Measurements from ENCODE around the gene NGB.

The NGB gene

GRCh38 chr14:77241955-77242354, 29.1 kb downstream of the NGB start:
- DNase-seq (ENCODE audit: extremely low read depth, low read depth): no peak

DNA sequence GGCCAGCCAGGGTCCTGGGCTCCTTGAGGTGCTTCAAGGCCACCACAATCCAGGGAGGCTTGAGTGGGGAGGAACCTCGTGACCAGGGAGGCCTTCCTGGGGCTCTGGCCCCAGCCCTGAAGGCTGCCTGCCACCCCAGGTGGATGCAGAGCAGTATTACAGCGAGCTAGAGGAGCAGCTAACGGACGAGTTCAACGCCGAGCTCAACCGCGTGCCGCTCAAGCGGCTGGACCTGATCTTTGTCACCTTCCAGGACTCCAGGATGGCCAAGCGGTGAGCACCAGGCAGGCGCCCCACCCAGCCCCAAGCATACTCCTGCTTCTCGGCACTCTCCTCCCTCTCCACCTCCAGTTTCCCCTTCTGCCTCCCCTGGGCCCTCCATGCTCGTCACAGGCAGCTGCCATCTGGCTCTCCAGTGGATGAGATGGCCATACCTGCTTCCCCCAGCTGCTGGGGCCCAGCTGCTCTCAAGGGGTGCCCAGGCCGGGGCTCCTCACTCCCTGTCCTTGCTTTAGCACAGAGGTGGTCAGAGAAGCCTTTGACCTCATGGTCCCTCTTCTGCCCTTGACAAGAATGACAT, 30.6 kb downstream of the NGB start:
- TF ChIP-seq, protein P1, sequence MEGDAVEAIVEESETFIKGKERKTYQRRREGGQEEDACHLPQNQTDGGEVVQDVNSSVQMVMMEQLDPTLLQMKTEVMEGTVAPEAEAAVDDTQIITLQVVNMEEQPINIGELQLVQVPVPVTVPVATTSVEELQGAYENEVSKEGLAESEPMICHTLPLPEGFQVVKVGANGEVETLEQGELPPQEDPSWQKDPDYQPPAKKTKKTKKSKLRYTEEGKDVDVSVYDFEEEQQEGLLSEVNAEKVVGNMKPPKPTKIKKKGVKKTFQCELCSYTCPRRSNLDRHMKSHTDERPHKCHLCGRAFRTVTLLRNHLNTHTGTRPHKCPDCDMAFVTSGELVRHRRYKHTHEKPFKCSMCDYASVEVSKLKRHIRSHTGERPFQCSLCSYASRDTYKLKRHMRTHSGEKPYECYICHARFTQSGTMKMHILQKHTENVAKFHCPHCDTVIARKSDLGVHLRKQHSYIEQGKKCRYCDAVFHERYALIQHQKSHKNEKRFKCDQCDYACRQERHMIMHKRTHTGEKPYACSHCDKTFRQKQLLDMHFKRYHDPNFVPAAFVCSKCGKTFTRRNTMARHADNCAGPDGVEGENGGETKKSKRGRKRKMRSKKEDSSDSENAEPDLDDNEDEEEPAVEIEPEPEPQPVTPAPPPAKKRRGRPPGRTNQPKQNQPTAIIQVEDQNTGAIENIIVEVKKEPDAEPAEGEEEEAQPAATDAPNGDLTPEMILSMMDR (IDR thresholded peaks at IDR 0.05; ENCODE audit: low read depth, low read length, missing control alignments): no peak
- no peak for DNase-seq (ENCODE audit: extremely low read depth, low read depth)
- no peak overlapping the region for H3K4me3 ChIP-seq (replicated peaks; ENCODE audit: low read depth, low read length)

More at GRCh38 chr14:77241955-77242354, 29.1 kb downstream of the NGB start:
- H3K4me3 ChIP-seq (replicated peaks; ENCODE audit: low read depth, low read length): no peak overlapping the region
- TF ChIP-seq, protein P1 (IDR thresholded peaks at IDR 0.05; ENCODE audit: low read depth, low read length, missing control alignments): no peak

DNA sequence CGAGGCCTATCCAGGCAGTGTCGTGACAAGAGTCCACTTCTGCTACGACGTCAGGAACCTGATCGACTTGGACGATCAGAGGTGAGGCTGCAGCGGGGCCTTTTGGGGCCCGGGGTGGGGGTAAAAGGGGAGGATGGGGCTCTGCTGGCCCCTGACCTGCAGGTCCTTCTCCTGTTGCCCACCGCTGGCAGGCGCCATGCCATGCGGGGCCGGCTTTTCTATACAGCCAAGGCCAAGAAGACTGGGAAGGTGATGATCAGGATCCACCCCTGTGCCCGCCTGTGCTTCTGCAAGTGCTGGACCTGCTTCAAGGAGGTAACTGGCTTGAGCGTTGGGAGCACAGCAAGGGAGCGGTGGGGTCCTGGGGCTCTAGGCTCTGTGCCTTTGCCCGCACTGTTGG, 31.6 kb downstream of the NGB start:
- DNase-seq (ENCODE audit: extremely low read depth, low read depth): no peak
- H3K4me3 ChIP-seq (replicated peaks; ENCODE audit: low read depth, low read length): no peak overlapping the region
- TF ChIP-seq, protein P1 (IDR thresholded peaks at IDR 0.05; ENCODE audit: low read depth, low read length, missing control alignments): no peak

DNA sequence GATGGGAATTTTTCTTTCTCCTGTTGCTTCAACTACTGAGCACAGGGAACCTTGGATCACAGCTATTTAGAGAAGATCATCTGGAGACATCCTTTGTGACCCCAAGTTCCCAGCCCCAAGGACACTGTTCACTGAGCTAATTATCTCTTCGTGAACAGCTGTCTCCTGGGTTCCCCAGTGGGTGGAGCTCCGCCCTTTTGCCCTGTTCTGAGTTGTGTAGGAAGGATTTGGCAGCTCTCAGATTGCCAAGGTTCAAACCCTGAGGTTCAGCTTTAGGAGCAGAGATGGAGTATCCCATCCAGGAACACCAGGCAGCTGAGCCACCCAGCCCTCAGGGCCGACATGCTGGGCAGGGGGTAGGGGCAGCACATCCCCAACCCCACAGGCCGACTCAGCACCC, 32.0 kb downstream of the NGB start:
- H3K4me3 ChIP-seq (replicated peaks; ENCODE audit: low read depth, low read length): no peak overlapping the region
- TF ChIP-seq, protein P1 (IDR thresholded peaks at IDR 0.05; ENCODE audit: low read depth, low read length, missing control alignments): no peak
- DNase-seq (ENCODE audit: extremely low read depth, low read depth): no peak

DNA sequence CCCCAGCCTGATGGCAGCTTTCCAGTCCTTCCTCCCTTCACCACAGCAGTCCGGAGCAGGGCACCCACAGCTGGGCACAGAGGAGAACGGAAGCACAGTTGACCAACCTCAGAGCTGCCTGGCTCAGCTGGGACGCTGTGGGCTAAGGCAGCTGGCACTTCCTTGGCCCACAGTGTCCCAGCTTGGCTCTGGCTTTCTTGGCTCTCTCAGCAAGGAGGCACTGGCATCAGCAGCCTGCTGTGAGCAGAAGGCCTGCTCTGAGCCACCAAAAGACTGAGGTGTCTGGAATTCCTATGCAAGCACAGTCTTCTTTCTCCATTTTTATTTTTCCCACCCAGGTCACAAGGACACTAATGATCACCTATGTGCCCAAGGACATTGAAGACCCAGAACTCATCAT, 32.6 kb downstream of the NGB start:
- TF ChIP-seq, protein P1 (IDR thresholded peaks at IDR 0.05; ENCODE audit: low read depth, low read length, missing control alignments): no peak
- no peak for DNase-seq (ENCODE audit: extremely low read depth, low read depth)
- no peak overlapping the region for H3K4me3 ChIP-seq (replicated peaks; ENCODE audit: low read depth, low read length)

DNA sequence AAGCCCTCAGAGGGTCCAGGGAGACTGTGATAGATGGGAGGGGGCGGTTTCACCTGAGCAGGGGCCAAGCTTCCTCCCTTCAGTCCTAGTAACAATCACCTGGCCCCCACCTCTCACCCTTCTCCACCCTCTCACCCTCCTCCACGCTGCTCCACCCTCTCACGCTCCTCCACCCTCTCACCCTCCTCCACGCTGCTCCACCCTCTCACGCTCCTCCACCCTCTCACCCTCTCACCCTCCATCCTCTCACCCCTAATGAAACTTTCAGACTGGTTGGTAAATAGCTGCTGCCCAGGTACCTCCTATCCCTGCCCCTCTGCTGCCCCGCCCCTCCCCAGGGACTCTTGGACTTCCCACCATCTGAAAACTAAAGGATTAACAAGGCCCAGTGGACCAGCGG, 34.2 kb downstream of the NGB start:
- H3K4me3 ChIP-seq (replicated peaks; ENCODE audit: low read depth, low read length): no peak overlapping the region
- no peak for DNase-seq (ENCODE audit: extremely low read depth, low read depth)
- TF ChIP-seq, protein P1 (IDR thresholded peaks at IDR 0.05; ENCODE audit: low read depth, low read length, missing control alignments): no peak

DNA sequence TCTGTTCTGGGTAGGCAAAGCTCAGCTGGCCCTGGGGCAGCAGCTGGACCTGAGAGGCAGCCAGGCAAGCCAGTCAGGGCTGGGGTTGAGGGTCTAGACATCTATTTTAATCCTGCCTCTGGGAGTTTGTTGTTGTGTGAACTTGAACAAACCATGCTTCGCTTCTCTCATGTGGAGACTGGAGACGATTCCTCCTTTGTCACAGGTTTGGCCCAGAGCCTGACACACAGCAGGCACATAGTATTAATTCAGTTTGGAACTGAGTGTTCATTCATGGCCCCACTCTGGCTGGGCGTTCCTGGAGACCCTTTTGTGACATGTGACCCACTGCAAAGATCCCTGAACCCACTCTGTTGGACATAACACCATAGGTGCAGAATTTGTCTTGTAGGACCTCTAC, 39.3 kb downstream of the NGB start:
- no peak for DNase-seq (ENCODE audit: extremely low read depth, low read depth)
- no peak overlapping the region for H3K4me3 ChIP-seq (replicated peaks; ENCODE audit: low read depth, low read length)
- TF ChIP-seq, protein P1 (IDR thresholded peaks at IDR 0.05; ENCODE audit: low read depth, low read length, missing control alignments): no peak

Measured in HFF-Myc (cell line).